Astrocyte of the spinal cord (primary cell): ENCODE results near the gene ZNRF4.

Experiments used
- DNase-seq: peaks from one replicate; pipeline ENCODE4 v3.0.0; 2011; ENCODE audit warnings: low read depth, low spot score
- H3K4me3 ChIP-seq: 2 replicates; pipeline ENCODE4 v1.5.1; 2011; ENCODE audit warnings: low read depth, mild to moderate bottlenecking, low read length, moderate library complexity
- in situ Hi-C: cut with HindIII; loops from 2 replicates; pipeline ENCODE4 v1.10.0; 2017; ENCODE audit warnings: low sequenced_read_pairs
- TF ChIP-seq, protein P1 (sequence below): IDR thresholded peaks from 2 replicates; pipeline ENCODE4 v1.5.1; 2012; ENCODE audit warnings: low read depth, mild to moderate bottlenecking, low read length, inconsistent platforms

Gene ZNRF4

GRCh38 chr19:5420953-5421352, 34.3 kb upstream of the ZNRF4 start:
- in situ Hi-C loops: no loop called here
- H3K4me3 ChIP-seq: no peak overlapping the region
- TF ChIP-seq, protein P1, sequence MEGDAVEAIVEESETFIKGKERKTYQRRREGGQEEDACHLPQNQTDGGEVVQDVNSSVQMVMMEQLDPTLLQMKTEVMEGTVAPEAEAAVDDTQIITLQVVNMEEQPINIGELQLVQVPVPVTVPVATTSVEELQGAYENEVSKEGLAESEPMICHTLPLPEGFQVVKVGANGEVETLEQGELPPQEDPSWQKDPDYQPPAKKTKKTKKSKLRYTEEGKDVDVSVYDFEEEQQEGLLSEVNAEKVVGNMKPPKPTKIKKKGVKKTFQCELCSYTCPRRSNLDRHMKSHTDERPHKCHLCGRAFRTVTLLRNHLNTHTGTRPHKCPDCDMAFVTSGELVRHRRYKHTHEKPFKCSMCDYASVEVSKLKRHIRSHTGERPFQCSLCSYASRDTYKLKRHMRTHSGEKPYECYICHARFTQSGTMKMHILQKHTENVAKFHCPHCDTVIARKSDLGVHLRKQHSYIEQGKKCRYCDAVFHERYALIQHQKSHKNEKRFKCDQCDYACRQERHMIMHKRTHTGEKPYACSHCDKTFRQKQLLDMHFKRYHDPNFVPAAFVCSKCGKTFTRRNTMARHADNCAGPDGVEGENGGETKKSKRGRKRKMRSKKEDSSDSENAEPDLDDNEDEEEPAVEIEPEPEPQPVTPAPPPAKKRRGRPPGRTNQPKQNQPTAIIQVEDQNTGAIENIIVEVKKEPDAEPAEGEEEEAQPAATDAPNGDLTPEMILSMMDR: no peak
- no peak for DNase-seq

GRCh38 chr19:5423567-5424125, 31.6 kb upstream of the ZNRF4 start:
- DNase-seq: no peak
- in situ Hi-C loops: no loop called here
- TF ChIP-seq, protein P1: no peak
- no peak overlapping the region for H3K4me3 ChIP-seq

DNA sequence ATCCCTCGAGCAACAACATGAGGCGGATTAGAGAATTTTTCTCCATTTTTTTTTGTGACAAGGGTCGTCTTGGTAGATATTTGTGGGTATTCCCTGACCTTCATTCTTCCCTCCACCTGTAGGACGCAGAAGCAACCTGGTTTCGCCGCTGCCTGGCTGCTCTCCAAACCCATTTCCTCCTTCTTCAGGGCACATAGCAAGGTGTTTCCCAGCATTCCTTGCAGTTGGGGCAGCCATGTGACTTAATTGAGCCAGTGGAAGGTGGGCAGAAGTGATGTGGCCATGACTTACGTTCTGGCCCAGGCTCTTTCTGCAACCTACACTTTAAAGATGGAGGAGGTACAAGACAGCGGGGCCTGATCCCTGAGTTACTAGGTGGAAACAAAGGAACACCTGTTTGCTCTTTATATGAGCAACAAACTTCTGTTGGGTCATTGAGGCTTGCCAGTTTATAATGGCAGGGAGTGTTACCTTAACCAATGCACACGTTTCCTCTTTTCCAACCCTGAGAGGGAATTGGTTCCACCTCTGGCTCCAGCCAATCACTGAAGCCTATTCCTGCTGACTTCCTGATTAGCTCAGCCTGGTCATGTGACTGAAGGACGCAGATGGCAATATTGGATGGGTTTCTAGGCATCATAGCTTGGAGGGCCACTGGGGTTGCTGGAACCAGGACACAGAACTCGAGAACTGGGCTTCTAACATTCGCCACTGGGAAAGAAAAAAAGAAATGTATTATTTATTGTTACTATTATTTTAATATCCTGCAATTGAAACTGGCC, 30.8 kb upstream of the ZNRF4 start:
- in situ Hi-C loops: no loop called here
- DNase-seq: no peak

GRCh38 chr19:5425260-5425659, 30.0 kb upstream of the ZNRF4 start:
- no peak overlapping the region for H3K4me3 ChIP-seq
- in situ Hi-C loops: no loop called here
- no peak for DNase-seq
- TF ChIP-seq, protein P1: no peak

More for the DNA sequence above, 30.8 kb upstream of the ZNRF4 start:
- TF ChIP-seq, protein P1: no peak
- H3K4me3 ChIP-seq: no peak overlapping the region

DNA sequence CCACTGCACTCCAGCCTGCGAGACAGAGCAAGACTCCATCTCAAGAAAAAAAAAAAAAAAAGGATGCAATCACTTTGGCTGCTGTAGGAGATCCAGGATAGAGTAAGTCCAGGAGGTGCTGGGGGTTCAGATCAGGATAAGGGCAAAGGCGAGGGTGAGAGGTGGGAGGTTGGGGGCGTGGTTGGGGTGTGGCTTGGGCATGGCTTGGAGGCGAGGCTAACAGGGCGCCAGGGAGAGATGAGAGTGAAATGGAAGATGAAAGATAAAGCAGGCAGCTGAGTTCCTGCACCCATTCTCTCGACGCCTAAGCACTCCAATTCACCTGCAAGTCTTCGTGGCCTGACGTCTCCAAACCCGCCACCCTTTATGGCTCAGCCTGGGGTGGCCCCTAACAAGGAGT, 25.0 kb upstream of the ZNRF4 start:
- DNase-seq: no peak
- in situ Hi-C loops: no loop called here
- TF ChIP-seq, protein P1: no peak
- no peak overlapping the region for H3K4me3 ChIP-seq

DNA sequence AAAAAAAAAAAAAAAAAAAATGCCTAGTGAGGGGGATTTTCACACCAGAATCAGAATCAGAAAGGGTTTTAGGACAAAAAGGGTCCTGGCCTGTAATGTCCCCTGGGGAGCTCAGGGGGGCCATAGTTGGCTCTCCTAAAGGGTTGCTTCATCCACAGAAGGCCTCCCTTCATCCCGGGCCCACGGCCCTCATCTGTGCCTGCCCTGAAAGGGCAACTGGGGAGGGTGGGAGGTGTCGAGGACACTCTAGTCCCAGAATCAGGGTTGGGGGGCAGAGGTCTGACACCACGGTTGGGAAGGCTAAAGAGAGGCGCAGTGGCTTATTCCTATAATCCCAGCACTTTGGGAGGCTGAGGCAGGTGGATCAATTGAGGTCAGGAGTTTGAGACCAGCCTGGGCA, 22.5 kb upstream of the ZNRF4 start:
- DNase-seq: no peak
- TF ChIP-seq, protein P1: no peak
- in situ Hi-C loops: no loop called here
- H3K4me3 ChIP-seq: no peak overlapping the region
